Ovary (tissue), 9 donors: Measurements from ENCODE around the gene TGFB2. TPM values are rescaled to one million over a fixed set of nuclear protein-coding genes. Genes with fewer than 3 reads are reported as not detected.

Experiments used
- DNase-seq, 5 donors: peaks; one replicate each; pipeline ENCODE4 v3.0.0-alpha.2; 2019 to 2020
- H3K27ac ChIP-seq, 2 donors: fragments of 200-600 bp; one replicate each; pipeline versions ENCODE4 v1.5.1 to v1.8.0; 2019 to 2022
- H3K27me3 ChIP-seq: fragments of 200-600 bp; one replicate; pipeline ENCODE4 v1.8.0; 2022
- H3K36me3 ChIP-seq: fragments of 200-600 bp; sonication (generic); one replicate; pipeline ENCODE4 v1.5.1; 2019
- H3K4me1 ChIP-seq: one replicate; pipeline ENCODE4 v1.8.1; 2013; ENCODE audit warnings: mild to moderate bottlenecking, moderate library complexity; ENCODE audit not compliant: insufficient read depth
- H3K4me3 ChIP-seq: fragments of 200-600 bp; sonication (generic); one replicate; pipeline ENCODE4 v1.5.1; 2017
- H3K9me3 ChIP-seq, 2 donors: fragments of 200-600 bp in 1 of 2; sonication (generic) in 1 of 2; one replicate each; pipeline versions ENCODE4 v1.5.1 to v1.8.1; 2013 to 2019; ENCODE audit warnings: mild to moderate bottlenecking in 1 of 2, moderate library complexity in 1 of 2
- CTCF ChIP-seq, 3 donors: fragments of 450-650 bp in 2 of 3; fragments of 200-600 bp in 1 of 3; IDR thresholded peaks; one replicate each; pipeline versions ENCODE4 v1.5.1 to v1.8.0; 2016 to 2022; ENCODE audit warnings: antibody characterized with exemption in 3 of 3, mild to moderate bottlenecking in 1 of 3
- EP300 ChIP-seq: sonication (generic); formaldehyde crosslinking; IDR thresholded peaks from one replicate; pipeline ENCODE4 v1.6.1; 2017; ENCODE audit warnings: antibody characterized with exemption
- POLR2A ChIP-seq: fragments of 450-650 bp; IDR thresholded peaks from one replicate; pipeline ENCODE4 v1.6.1; 2017; ENCODE audit warnings: antibody characterized with exemption, mild to moderate bottlenecking, moderate library complexity
- WGBS, 3 donors: extraction: QIAGEN DNeasy Blood & Tissue Kit in 1 of 3; methylation state at CpG; one replicate each; pipeline versions ENCODE4 v1.1.5 to v1.1.7; 2013 to 2017; 5-methylcytosine and 5-hydroxymethylcytosine counted together
- intact Hi-C, 4 donors: fragments of 100-400 bp; cut with DNase I; formaldehyde crosslinking; loops; one replicate each; pipeline versions ENCODE4 v1.11.0 to v1.15.1; 2022 to 2023
- polyA plus RNA-seq, 2 donors: library from polyadenylated mRNA; stranded (reverse); fragments of 200-250 nt in 1 of 2; fragments of 350-450 nt in 1 of 2; fragmentation: Illumina TruSeq in 1 of 2; extraction: RNeasy Lipid Tissue Mini Kit (QIAGEN cat#74804) in 1 of 2; gene quantifications; one replicate each; pipeline ENCODE4 v1.2.3, GENCODE V29; 2013 to 2014
- total RNA-seq, 7 donors: library from RNA; depleted of rRNA in 2 of 7; stranded (reverse); fragments of >200 nt in 2 of 7; fragmentation: NEBNext Ultra II Directional in 3 of 7; extraction: Animal tissue kit (Norgen Biotek cat#: 25700) in 3 of 7; gene quantifications; one replicate each; pipeline versions ENCODE4 v1.1.0 to v1.2.4, GENCODE V29; 2016 to 2023
- donor health status: DM: no; HTN: no; CAD: no; lungs with moderate emphysema.
- donor health status: DM: no; HTN: no; CAD: no.
- donor health status: Bipolar disorder and iron deficiency.
- donor health status: DM: yes; HTN: yes; CAD: no.
- donor health status: DM: no; HTN: no; CAD: no.
- donor health status: DM: yes; HTN: yes; CAD: no.

Gene TGFB2
- total and polyA plus RNA-seq, 9 donors = 3.8 to 29.4 (median 9.3) TPM

GRCh38 chr1:218374401-218375353 is 29.5 kb downstream of the TGFB2 start:
- no peak for DNase-seq
- TF ChIP-seq CTCF (IDR thresholded peaks at IDR 0.05) = no peak
- TF ChIP-seq POLR2A = no peak
- TF ChIP-seq EP300 = no peak
- Histone ChIP-seq H3K27ac (no peak overlapping the region), H3K9me3 (no peaks in the 10 kb centered on the region), H3K4me3 (no peak overlapping the region), H3K36me3 (no peaks in the 10 kb centered on the region), H3K27me3 (no peaks in the 10 kb centered on the region), H3K4me1 (peaks cover 18% of the 10 kb centered on the region)
- 28 to 33% (median 31%) methylated on average over 7 of the region's 7 CpGs for WGBS, 3 donors
- intact Hi-C loops = no loop called here

DNA sequence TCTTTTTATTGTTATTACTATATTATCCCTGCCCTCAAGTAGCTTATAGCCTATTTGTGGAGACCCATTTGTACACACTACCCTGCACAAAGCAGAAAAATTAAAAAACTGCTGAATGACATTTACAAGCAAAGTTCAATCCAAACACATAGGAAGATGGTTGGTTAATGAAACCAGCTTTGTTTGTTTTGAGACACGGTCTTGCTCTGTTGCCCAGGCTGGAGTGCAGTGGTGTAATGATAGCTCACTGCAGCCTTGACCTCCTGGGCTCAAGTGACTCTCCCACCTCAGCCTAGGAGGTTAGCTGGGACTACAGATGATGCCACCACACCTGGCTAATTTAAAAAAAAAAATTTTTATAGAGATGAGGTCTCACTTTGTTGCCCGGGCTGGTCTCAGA is 31.6 kb downstream of the TGFB2 start:
- no peaks in the 10 kb centered on the region for H3K27me3 ChIP-seq
- intact Hi-C loops = no loop called here
- TF ChIP-seq POLR2A = no peak
- TF ChIP-seq EP300 = no peak
- no peak for TF ChIP-seq CTCF (IDR thresholded peaks at IDR 0.05)
- H3K4me1 ChIP-seq = peaks cover 14% of the 10 kb centered on the region
- no peak overlapping the region for H3K4me3 ChIP-seq
- no peaks in the 10 kb centered on the region for H3K36me3 ChIP-seq
- no peak overlapping the region for H3K27ac ChIP-seq
- 62 to 68% (median 64%) methylated on average over 2 of the region's 2 CpGs for WGBS, 3 donors
- no peak for DNase-seq
- H3K9me3 ChIP-seq = no peaks in the 10 kb centered on the region

DNA sequence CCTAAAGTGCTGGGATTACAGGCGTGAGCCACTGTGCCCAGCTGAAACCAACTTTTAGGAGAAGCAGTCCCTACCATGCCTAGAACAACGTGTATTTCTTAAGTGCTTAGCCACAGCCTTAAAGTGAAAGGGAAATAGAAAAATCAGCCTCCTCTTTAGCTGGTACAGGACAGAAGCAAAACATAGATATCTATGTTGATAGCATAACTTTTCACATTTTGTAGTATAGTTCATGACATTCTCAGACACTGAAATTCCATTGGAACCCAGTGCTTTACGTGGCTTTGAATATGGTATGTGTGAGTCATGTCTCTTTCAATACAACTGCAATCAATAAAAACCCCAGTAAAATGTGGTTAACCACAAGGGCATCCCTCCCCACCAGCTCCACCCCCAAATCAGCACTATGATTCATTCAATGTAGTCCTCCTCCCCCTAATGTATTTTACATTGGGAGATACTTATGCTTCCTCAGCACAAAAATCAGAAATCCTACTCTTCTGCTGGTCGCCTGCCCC is 32.1 kb downstream of the TGFB2 start:
- no peak for DNase-seq
- 54 to 62% (median 61%) methylated on average over 4 of the region's 4 CpGs for WGBS, 3 donors
- no peaks in the 10 kb centered on the region for H3K36me3 ChIP-seq
- no peak overlapping the region for H3K4me3 ChIP-seq
- H3K27ac ChIP-seq = no peak overlapping the region
- no peaks in the 10 kb centered on the region for H3K27me3 ChIP-seq
- no peak for TF ChIP-seq EP300
- TF ChIP-seq CTCF (IDR thresholded peaks at IDR 0.05) = no peak
- TF ChIP-seq POLR2A = no peak
- intact Hi-C loops = no loop called here
- H3K9me3 ChIP-seq = no peaks in the 10 kb centered on the region
- H3K4me1 ChIP-seq = peaks cover 12% of the 10 kb centered on the region

DNA sequence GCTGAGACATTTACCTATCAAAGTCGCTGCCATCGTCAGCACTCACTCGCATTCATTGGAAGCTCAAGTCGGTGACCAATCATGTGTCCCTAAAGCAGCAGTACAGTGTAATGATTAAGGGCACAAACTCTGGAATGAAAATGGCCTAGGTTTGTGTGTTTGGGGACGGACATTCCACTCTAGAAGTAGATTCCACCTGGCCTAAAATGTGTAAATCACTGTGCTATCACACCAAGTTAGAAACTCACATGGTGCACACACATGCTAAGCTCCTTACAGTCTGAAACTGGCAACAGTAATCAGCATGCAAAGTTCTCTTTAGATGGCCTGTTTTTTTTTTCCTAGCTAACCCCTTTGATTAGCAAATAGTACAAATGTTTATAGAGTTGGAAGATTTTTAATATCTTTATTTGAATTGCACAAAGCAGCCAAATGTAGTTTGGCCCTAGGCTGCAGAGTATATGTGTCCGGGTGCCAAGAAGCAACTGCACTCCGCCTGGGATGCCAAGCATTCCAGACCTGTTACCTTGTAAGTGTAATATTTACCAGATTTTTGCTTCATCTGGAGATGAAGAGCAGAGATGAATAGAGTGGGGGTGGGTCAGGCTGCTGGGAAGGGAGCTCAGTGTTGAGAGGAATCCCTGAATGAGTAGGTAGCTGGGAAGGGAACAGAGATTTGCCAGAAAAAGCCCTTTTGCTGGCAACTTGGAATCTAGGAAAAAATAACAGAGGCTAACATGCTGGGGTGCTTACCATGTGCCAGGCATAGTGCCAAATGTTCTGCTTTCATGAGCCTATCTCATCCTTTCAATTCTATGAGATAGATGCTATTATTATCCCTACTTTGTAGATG is 35.2 kb downstream of the TGFB2 start:
- WGBS, 3 donors = 69% methylated on average over 7 of the region's 7 CpGs
- no peak for TF ChIP-seq EP300
- TF ChIP-seq CTCF (IDR thresholded peaks at IDR 0.05) = no peak
- no peak for TF ChIP-seq POLR2A
- no peaks in the 10 kb centered on the region for H3K36me3 ChIP-seq

More for the DNA sequence above, 35.2 kb downstream of the TGFB2 start:
- Histone ChIP-seq H3K4me1 (peaks cover 3% of the 10 kb centered on the region), H3K27me3 (no peaks in the 10 kb centered on the region), H3K9me3 (no peaks in the 10 kb centered on the region), H3K27ac (no peak overlapping the region), H3K4me3 (no peak overlapping the region)
- intact Hi-C loops = no loop called here
- DNase-seq = no peak
